AG09309 (cell line): ENCODE results near the gene MRPL16.
"Not testable (repeated sequence)": the region's sequence is repeated elsewhere in the genome, so short reads cannot be mapped to it uniquely, and the experiment has no call there.

Experiments
- DNase-seq: peaks from one replicate; pipeline ENCODE4 v3.0.0-alpha.2; 2010; ENCODE audit warnings: low read depth
- H3K4me3 ChIP-seq: 2 replicates; pipeline ENCODE4 v1.5.1; 2011; ENCODE audit warnings: mild to moderate bottlenecking, low read depth, low read length, moderate library complexity; ENCODE audit not compliant: control insufficient read depth
- TF ChIP-seq, protein P1 (sequence below): IDR thresholded peaks from 2 replicates; pipeline ENCODE4 v1.5.1; 2011; ENCODE audit warnings: mild to moderate bottlenecking, low read depth, low read length, inconsistent platforms; ENCODE audit not compliant: insufficient read depth, control insufficient read depth; ENCODE audit errors: missing control alignments

MRPL16 gene

GRCh38 chr11:59829358-59829757, 18.8 kb upstream of the MRPL16 start:
- DNase-seq = no peak
- H3K4me3 ChIP-seq = no peak overlapping the region
- TF ChIP-seq, protein P1, sequence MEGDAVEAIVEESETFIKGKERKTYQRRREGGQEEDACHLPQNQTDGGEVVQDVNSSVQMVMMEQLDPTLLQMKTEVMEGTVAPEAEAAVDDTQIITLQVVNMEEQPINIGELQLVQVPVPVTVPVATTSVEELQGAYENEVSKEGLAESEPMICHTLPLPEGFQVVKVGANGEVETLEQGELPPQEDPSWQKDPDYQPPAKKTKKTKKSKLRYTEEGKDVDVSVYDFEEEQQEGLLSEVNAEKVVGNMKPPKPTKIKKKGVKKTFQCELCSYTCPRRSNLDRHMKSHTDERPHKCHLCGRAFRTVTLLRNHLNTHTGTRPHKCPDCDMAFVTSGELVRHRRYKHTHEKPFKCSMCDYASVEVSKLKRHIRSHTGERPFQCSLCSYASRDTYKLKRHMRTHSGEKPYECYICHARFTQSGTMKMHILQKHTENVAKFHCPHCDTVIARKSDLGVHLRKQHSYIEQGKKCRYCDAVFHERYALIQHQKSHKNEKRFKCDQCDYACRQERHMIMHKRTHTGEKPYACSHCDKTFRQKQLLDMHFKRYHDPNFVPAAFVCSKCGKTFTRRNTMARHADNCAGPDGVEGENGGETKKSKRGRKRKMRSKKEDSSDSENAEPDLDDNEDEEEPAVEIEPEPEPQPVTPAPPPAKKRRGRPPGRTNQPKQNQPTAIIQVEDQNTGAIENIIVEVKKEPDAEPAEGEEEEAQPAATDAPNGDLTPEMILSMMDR = no peak

DNA sequence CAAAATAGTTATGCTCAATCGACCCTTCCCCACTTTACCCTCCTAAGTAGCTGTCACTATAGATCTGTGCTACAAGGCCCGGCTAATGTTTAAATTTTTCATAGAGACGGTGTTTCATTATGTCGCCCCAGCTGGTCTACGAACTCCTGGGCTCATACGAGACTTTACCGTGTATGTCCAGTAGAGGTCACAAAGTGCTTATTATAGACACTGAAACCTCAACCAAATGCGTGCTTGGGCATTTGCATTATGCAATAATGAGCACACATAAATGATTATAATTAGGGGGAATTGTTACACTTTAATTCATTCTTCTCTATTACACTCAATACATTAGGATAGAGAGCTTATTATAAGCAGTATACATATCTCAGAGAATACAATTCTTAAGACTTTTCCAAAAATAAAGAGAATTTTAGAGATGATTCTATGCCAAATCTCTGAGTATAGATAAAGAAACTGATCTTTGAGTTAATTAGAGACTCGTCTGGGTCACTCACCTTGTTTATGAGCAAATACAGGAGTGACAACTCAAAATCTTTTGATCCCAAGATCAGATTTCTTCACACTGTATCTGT, 12.5 kb upstream of the MRPL16 start:
- TF ChIP-seq, protein P1 = peak; percentile 56
- DNase-seq = peak; percentile 20
- H3K4me3 ChIP-seq = no peak overlapping the region

DNA sequence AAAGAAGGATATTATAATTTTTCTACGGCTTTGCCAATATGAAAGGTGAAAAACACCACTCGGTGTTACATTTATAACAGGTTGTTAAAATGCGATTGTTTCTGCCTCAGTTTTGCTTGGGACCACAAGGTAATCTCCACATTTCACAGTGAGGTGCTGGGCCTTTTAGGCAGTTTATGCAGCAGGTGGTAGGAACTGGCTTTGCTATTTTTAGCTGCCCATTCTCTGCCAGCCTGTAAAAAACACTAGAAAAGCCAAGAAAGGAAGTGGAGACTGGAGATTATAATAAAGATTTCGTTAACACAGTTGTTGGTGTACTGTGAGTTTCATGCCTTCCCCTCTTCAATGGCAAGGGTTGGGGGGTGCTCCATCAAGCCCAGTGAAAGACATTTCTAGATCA, 8.0 kb upstream of the MRPL16 start:
- TF ChIP-seq, protein P1 = no peak
- DNase-seq = no peak
- H3K4me3 ChIP-seq = no peak overlapping the region

GRCh38 chr11:59816434-59816833, 5.9 kb upstream of the MRPL16 start:
- H3K4me3 ChIP-seq, DNase-seq: not testable (repeated sequence)

- TF ChIP-seq, protein P1 = no peak
- no peak overlapping the region for H3K4me3 ChIP-seq
- no peak for DNase-seq
Measured at GRCh38 chr11:59815754-59816153, 5.2 kb upstream of the MRPL16 start.

DNA sequence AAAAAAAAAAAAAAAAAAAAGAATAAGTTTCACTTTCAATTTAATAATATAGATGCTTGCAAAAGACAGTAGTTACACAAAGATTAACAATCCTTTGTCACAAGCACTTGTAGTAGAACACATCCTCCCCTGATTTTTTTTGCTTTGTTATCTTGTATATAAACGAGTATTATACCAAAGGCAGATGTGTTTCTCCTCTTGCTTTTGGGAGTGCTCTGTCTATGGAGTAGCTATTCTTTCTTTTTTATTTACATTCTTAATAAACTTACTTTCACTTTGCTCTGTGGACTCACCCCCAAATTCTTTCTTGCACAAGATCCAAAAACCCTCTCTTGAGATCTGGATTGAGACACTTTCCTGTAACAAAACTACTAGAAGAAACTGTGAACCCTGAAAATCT, 3.4 kb upstream of the MRPL16 start:
- TF ChIP-seq, protein P1 = no peak
- no peak for DNase-seq
- no peak overlapping the region for H3K4me3 ChIP-seq

- TF ChIP-seq, protein P1 = no peak
- H3K4me3 ChIP-seq = no peak overlapping the region
- DNase-seq = no peak
Measured at GRCh38 chr11:59813364-59813763, 2.8 kb upstream of the MRPL16 start.
